ENCODE results near the gene DNHD1.
A peak's percentile ranks its signal among the peaks of the same experiment; 100 is the strongest.

DNHD1 gene

DNA sequence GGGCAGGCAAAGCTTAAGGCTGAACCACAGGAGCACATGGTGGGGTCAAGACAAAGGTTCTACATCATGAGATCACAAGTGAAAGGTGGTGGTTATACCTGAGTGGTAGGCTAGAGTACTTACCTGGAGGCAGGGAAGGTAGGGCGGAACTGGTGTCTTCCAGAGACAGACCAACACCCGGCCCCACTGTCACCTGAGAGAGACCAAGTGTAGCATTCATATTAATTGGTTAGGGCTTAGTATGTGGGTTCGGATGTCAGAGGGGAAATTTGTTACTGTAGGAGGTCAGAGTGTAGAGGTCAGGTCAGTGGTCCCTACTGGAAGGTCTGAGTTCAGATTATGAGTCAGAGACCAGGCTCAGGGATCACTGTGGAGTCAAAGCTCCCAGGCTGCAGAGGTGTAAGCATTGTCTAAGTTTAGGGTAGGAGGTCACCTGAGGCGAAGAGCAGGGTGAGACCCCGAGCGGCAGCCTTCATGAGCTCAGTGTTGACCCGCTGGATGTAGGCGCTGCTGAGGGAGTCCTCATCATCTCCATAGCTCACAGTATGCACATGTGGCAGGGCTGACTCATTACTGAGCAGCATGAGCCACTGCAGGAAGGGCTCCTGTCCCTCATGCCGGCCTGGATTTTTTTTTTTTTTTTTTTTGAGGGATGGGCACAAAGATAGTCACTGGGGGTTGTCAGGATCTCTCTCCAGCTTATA, 119.0 kb downstream of the DNHD1 start:
- no peak for TF ChIP-seq ZNF274 (IDR thresholded peaks at IDR 0.05; ENCODE audit: low read depth, low read length)
- no peak for TF ChIP-seq YY1 (IDR thresholded peaks at IDR 0.05; ENCODE audit: insufficient read depth, insufficient read length)
- TF ChIP-seq SUZ12 (IDR thresholded peaks at IDR 0.05; ENCODE audit: extremely low read depth, insufficient read depth, insufficient read length), result no peak
- no peak overlapping the region for H3K4me3 ChIP-seq (ENCODE audit: insufficient read length, low read depth)
- H3K9me3 ChIP-seq (ENCODE audit: insufficient read depth, low read length), result no peaks in the 10 kb centered on the region
- H3K9ac ChIP-seq (ENCODE audit: insufficient read length, low read depth), result no peak overlapping the region
- peaks cover 8% of the 10 kb centered on the region for H3K4me1 ChIP-seq (ENCODE audit: insufficient read depth, insufficient read length)
- H3K27me3 ChIP-seq (ENCODE audit: insufficient read depth, insufficient read length), result no peaks in the 10 kb centered on the region
- H3K36me3 ChIP-seq (ENCODE audit: insufficient read depth, insufficient read length, low read length), result peaks cover 47% of the 10 kb centered on the region
- DNase-seq (ENCODE audit: low read depth, low spot score), result no peak

DNA sequence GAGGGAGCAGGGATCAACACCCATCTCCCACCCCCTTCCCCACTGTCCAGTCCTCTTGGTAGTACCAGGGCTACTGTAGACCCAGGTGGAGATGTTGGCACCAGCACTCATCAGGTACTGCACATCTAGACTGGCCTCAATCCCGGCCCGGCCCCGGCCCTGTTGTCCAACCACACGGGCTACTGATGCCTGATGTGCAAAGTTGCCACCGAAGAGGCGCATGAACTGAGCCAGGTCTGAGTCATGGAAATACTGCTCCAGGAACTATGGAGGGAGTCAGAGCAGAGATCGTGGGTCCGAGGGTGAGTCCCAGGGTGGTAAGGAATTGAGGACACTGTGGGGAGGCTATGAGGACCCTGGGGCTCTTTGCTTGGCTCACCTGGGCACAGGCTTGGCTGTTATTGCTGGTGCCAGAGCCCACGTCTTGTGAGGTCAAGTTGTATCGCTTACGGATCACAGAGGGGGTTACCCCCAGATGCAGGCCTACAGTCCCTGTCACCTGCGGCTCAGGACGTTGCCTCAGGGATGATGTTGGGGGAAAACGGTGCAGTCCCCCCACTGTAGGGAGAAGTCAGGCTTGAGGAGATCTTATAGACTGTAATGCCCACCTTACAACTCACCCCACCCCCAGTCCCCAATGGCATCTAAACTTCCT, 119.6 kb downstream of the DNHD1 start:
- TF ChIP-seq ZNF274 (IDR thresholded peaks at IDR 0.05; ENCODE audit: low read depth, low read length) (no peak), YY1 (IDR thresholded peaks at IDR 0.05; ENCODE audit: insufficient read depth, insufficient read length) (no peak), SUZ12 (IDR thresholded peaks at IDR 0.05; ENCODE audit: extremely low read depth, insufficient read depth, insufficient read length) (no peak)
- DNase-seq (ENCODE audit: low read depth, low spot score), result no peak
- H3K4me3 ChIP-seq (ENCODE audit: insufficient read length, low read depth), result no peak overlapping the region
- no peaks in the 10 kb centered on the region for H3K27me3 ChIP-seq (ENCODE audit: insufficient read depth, insufficient read length)
- H3K36me3 ChIP-seq (ENCODE audit: insufficient read depth, insufficient read length, low read length), result peaks cover 43% of the 10 kb centered on the region
- H3K4me1 ChIP-seq (ENCODE audit: insufficient read depth, insufficient read length), result peaks cover 3% of the 10 kb centered on the region
- no peak overlapping the region for H3K9ac ChIP-seq (ENCODE audit: insufficient read length, low read depth)
- H3K9me3 ChIP-seq (ENCODE audit: insufficient read depth, low read length), result no peaks in the 10 kb centered on the region

DNA sequence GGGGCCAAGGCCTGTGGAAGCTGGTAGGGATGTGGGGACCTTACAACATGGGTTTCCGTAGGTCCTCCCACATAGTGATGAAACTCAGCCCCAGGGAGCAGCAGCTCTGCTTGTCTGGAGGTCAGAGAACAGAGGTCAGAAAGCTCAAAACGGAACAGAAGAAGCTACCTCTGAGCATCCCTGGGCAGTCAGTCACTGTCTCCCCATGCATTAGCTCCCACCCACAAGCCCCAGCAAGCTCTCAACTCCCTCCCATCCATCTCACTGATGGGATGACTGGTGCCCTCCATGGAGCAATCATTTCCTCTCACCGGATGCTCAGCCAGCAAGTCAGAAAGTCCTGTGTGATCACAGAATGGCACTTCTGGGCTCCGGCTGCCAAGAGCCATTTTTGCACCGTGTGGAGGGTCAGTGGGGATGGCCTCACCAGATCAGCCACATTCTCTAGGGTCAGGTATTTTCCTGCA, 120.3 kb downstream of the DNHD1 start:
- no peak for DNase-seq (ENCODE audit: low read depth, low spot score)
- Histone ChIP-seq H3K36me3 (ENCODE audit: insufficient read depth, insufficient read length, low read length) (peaks cover 46% of the 10 kb centered on the region), H3K4me1 (ENCODE audit: insufficient read depth, insufficient read length) (peaks cover 3% of the 10 kb centered on the region), H3K27me3 (ENCODE audit: insufficient read depth, insufficient read length) (no peaks in the 10 kb centered on the region), H3K9ac (ENCODE audit: insufficient read length, low read depth) (no peak overlapping the region), H3K9me3 (ENCODE audit: insufficient read depth, low read length) (no peaks in the 10 kb centered on the region), H3K4me3 (ENCODE audit: insufficient read length, low read depth) (no peak overlapping the region)
- TF ChIP-seq YY1 (IDR thresholded peaks at IDR 0.05; ENCODE audit: insufficient read depth, insufficient read length) (no peak), SUZ12 (IDR thresholded peaks at IDR 0.05; ENCODE audit: extremely low read depth, insufficient read depth, insufficient read length) (no peak), ZNF274 (IDR thresholded peaks at IDR 0.05; ENCODE audit: low read depth, low read length) (no peak)

DNA sequence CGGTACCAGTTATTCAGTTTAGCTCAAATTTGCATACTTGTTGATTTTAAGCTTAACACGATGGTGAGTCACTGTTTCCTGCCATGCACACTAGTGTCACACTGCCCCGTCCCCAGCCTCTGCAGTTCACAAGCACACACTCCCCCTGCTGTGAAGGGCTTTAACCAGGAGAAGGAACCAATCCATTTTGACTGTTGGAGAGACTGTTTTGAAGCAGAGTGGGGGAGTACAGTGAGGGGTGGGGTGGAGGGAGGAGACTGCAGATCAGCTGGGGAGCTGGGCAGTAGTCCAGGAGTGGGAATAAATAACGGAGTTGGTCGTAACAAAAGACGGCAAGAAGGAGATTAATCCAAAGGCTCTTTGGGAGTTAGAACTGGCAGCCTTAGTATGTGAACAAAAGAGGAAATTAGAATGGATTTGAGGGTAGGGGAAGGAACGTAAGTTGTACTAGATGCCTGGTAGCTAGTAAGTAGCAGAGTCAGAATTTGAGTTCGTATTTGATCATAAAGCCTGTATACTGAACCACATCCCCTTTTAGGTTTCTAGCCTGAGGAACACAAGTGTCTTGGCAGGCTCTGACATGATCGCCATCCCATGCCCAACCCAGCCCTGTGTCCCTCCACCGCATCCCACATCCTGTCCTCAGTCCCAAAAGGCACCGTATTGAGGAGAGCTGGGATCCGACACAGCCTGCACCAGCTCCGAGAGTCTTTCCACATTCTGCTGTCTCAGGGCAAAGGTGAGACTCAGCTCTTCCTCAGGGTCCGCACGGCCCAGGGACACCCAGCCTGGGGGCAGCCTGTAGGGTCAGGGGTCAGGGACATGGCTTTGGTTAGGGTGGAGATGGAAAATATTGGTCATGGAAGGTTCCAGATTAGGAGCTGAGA, 121.3 kb downstream of the DNHD1 start:
- no peak for TF ChIP-seq YY1 (IDR thresholded peaks at IDR 0.05; ENCODE audit: insufficient read depth, insufficient read length)
- no peak for TF ChIP-seq SUZ12 (IDR thresholded peaks at IDR 0.05; ENCODE audit: extremely low read depth, insufficient read depth, insufficient read length)
- TF ChIP-seq ZNF274 (IDR thresholded peaks at IDR 0.05; ENCODE audit: low read depth, low read length), result no peak
- H3K4me1 ChIP-seq (ENCODE audit: insufficient read depth, insufficient read length), result peaks cover 3% of the 10 kb centered on the region
- H3K27me3 ChIP-seq (ENCODE audit: insufficient read depth, insufficient read length), result no peaks in the 10 kb centered on the region
- H3K4me3 ChIP-seq (ENCODE audit: insufficient read length, low read depth), result peak overlapping the region; percentile 97
- H3K36me3 ChIP-seq (ENCODE audit: insufficient read depth, insufficient read length, low read length), result peaks cover 54% of the 10 kb centered on the region
- DNase-seq (ENCODE audit: low read depth, low spot score), result no peak
- peak overlapping the region; percentile 94 for H3K9ac ChIP-seq (ENCODE audit: insufficient read length, low read depth)
- H3K9me3 ChIP-seq (ENCODE audit: insufficient read depth, low read length), result no peaks in the 10 kb centered on the region

DNA sequence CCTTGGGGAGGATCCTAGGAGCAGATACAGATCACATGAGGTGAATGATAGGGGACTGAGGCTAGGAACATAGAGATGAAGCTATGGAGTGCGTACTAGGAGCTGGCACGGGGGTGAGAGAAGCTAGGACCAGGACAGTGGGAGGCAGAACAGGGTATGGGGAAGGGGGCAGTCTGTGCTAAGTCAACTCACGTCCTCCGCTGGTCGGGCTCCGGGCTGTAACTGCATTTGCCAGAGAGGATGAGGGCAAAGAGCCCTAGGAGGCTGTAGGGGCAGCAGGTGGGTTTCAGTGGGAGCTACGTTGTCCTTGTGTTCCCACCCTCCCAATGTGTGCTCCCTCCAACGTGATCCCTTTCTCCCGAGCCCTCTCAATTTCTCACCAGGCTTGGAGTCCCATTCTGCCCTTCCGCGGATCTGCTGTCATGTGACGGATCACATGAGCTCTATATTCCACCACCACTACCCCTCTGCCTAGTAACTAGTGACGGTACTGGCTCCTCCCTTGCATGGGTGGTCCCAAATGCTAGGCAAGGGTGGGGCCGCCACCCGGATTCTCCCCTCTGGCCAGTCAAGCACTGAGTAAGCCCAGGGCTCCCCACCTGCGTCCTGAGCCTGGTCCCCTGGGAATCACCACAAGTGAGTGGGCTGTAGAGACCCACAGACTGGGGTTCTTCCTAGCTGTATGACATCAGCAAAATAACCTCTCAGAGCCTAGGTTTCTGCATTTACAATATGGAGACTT, 122.1 kb downstream of the DNHD1 start, which contains the start of gene TPP1:
Gene TPP1, minus strand, starts transcription at position 419 of the 742 bp plus-strand sequence. Its CDS starts 22 bp downstream, at position 397.
- no peaks in the 10 kb centered on the region for H3K27me3 ChIP-seq (ENCODE audit: insufficient read depth, insufficient read length)
- peak within 1 kb of the TSS; percentile 97 for H3K4me3 ChIP-seq (ENCODE audit: insufficient read length, low read depth)
- TF ChIP-seq YY1 (IDR thresholded peaks at IDR 0.05; ENCODE audit: insufficient read depth, insufficient read length) (no peak), SUZ12 (IDR thresholded peaks at IDR 0.05; ENCODE audit: extremely low read depth, insufficient read depth, insufficient read length) (no peak), ZNF274 (IDR thresholded peaks at IDR 0.05; ENCODE audit: low read depth, low read length) (no peak)
- no peaks in the 10 kb centered on the region for H3K9me3 ChIP-seq (ENCODE audit: insufficient read depth, low read length)
- peaks cover 55% of the 10 kb centered on the region for H3K36me3 ChIP-seq (ENCODE audit: insufficient read depth, insufficient read length, low read length)
- H3K9ac ChIP-seq (ENCODE audit: insufficient read length, low read depth), result peak within 1 kb of the TSS; percentile 94
- peaks cover 3% of the 10 kb centered on the region for H3K4me1 ChIP-seq (ENCODE audit: insufficient read depth, insufficient read length)
- peak; percentile 90 for DNase-seq (ENCODE audit: low read depth, low spot score)

DNA sequence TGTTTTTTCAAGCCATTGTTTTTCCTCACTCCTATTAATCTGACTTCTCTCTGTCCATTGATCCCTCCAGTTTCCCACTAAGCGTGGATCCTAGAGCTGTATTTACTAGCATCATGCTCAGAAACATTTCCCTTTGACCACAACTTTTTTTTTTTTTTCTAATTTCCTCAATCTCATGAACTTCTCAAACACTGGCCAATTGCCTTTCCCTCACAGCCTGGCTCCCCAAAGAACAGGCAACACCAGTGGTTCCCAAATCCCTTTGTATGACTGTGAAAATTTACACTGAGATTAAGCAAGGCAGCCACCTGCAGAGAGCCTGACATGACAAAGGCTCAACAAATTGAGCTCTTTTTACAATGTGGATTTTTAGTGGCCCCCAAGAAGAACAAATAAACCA, 123.6 kb downstream of the DNHD1 start:
- H3K9me3 ChIP-seq (ENCODE audit: insufficient read depth, low read length), result no peaks in the 10 kb centered on the region
- peaks cover 3% of the 10 kb centered on the region for H3K4me1 ChIP-seq (ENCODE audit: insufficient read depth, insufficient read length)
- no peaks in the 10 kb centered on the region for H3K27me3 ChIP-seq (ENCODE audit: insufficient read depth, insufficient read length)
- H3K36me3 ChIP-seq (ENCODE audit: insufficient read depth, insufficient read length, low read length), result peaks cover 51% of the 10 kb centered on the region
- H3K4me3 ChIP-seq (ENCODE audit: insufficient read length, low read depth), result no peak overlapping the region
- TF ChIP-seq ZNF274 (IDR thresholded peaks at IDR 0.05; ENCODE audit: low read depth, low read length) (no peak), SUZ12 (IDR thresholded peaks at IDR 0.05; ENCODE audit: extremely low read depth, insufficient read depth, insufficient read length) (no peak)
- no peak overlapping the region for H3K9ac ChIP-seq (ENCODE audit: insufficient read length, low read depth)
- no peak for DNase-seq (ENCODE audit: low read depth, low spot score)

All from NT2/D1 (cell line).